HG02588 (cell line): Measurements from ENCODE around the gene B4GALT1.
"Not testable (repeated sequence)": the region's sequence is repeated elsewhere in the genome, so short reads cannot be mapped to it uniquely, and the experiment has no call there.

ENCODE experiments used
- ATAC-seq: cut with Tn5 transposase; IDR thresholded peaks from one replicate; pipeline ENCODE4 v1.9.1; 2021; ENCODE audit warnings: mild to moderate bottlenecking, moderate library complexity; ENCODE audit not compliant: unreplicated experiment

B4GALT1 gene

DNA sequence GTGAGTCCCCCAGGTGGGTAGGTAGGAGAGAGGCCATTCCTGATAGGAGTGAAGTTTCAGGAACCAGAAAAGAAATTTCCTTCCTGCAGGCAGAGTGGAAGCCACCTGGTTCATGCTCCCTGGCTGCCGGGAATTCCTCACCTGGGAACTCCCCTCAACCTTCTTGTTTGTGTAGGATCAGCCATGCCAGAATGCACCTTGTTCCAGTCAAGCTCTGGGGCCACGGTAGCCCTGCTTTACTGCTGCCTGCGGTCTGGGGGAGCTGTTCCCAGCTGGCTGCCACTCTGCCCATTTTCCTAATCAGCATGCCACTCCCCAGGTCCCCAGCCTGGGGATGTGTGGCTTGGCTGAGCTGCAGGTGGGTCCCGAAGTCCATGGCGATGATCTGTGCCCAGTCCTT is 18.7 kb upstream of the B4GALT1 start:
- ATAC-seq, result no peak

GRCh38 chr9:33185406-33185805 is 18.3 kb upstream of the B4GALT1 start:
- no peak for ATAC-seq

DNA sequence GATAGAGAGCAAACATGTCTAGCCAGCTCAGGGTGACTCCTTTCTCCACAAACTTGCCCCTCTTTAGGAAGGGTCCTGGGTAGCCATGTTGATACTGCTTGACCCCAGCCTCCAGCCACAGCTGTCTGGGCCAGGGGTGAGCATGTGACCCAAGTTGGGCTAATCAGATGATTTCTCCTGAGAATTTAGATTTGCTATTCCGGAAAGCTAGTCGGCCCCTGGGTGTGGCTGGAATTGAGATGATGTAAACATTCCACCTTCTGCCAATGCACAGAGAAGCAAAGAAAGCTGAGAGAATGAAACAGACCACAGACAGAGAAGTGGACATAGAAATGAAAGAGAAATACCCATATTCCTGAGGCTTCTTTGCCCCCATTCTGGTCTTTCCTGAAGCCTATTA is 17.8 kb upstream of the B4GALT1 start:
- no peak for ATAC-seq

DNA sequence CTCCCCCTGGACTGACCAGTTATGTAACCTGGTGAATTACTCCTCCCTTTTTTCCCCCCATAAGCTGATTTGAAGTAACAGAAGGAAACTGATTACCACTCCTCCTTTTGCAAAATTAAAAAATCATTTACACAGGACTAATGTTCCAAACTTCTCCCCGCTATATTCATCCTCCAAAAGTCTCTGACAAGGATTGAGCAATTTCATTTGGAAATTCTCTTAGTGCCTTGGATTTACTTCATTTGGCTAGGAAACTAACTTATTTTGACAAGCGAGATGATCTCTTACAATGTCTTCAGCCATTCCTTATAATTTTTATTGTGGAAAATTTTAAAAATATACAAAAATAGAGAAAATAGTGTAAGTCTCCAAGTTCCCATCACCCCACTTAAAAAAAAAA is 15.4 kb upstream of the B4GALT1 start:
- ATAC-seq, result no peak

DNA sequence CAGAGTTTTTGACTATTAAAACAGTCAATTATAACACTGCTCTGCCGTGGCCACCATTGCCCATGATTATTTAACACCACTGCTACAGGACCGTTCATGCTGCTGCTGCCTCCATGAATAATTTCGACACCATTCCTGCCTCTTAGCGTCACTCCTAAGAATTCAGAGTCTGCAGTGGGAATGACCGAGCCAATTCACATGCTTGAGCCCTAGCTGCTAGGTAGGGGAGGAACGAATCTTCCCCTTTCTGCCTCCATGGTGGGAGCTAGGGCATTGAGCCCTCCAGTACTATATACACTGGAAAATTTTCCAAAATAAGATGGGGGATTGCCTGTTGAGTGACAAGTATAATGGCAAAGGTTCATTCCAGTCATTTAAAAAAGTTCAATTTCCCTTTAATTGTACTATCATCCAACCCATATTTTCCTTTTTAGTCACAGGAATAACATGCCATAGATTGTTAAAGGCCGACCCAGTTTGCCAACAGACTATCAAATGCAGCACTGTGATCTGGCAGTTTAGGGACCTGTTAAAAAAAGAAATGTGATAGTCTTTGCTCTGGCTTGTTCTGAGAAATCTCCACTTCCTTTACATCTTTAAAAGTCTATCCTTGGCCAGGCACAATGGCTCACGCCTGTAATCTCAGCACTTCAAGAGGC is 13.5 kb upstream of the B4GALT1 start:
- ATAC-seq, result no peak

DNA sequence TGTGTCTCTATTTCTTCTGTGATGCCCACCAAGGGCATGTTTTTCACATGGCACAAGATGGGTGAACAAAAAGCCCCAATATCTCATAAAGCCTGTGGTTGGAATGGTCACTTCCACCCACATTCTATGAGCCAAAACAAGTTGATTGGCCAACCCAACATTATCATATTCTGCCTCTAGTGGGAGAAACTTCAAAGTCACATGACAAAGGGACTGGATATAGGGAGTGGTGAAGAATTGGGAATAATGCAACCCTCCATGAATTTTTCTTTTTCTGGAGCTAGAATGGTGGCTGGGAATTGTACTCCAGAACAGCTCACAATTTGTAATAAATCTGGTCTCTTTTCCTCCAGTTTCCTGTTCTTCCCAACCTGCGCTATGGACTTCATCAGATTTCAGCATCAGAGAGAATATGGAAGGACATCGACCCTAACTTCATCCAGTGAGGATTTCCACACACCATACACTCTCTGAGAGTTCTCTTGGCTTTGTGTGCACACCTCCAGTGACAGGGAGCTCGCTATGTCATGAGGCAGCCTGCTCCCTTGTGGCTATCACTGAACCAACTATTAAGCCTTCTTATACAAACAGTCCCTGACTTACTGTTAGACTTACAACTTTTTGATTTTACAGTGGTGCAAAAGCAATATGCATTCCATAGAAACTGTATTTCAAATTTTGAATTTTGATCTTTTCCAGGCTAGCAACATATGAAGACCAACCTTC is 12.0 kb upstream of the B4GALT1 start:
- ATAC-seq, result no peak

GRCh38 chr9:33177639-33178038 is 10.5 kb upstream of the B4GALT1 start:
- ATAC-seq, result peak; percentile 53

DNA sequence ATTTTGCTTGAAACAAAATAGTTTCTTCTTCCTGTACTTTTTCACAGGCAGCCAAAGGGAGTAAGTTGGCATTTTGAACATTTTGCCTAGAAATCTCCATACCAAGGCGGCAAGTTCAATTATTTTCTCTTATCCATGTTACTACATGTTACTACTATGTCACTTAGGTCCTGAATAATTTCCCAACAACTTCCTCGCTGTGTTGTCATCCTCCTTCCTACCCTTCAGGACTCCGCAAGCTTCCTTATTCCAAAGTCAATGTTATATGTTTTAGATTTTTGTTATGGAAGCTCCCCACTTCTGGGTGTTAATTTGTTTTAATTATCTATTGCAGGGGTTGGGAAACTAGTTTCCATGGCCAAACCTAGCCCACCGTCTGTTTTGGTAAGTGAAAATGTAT is 9.9 kb upstream of the B4GALT1 start:
- no peak for ATAC-seq

GRCh38 chr9:33175649-33176325 is 8.7 kb upstream of the B4GALT1 start:
- no peak for ATAC-seq

DNA sequence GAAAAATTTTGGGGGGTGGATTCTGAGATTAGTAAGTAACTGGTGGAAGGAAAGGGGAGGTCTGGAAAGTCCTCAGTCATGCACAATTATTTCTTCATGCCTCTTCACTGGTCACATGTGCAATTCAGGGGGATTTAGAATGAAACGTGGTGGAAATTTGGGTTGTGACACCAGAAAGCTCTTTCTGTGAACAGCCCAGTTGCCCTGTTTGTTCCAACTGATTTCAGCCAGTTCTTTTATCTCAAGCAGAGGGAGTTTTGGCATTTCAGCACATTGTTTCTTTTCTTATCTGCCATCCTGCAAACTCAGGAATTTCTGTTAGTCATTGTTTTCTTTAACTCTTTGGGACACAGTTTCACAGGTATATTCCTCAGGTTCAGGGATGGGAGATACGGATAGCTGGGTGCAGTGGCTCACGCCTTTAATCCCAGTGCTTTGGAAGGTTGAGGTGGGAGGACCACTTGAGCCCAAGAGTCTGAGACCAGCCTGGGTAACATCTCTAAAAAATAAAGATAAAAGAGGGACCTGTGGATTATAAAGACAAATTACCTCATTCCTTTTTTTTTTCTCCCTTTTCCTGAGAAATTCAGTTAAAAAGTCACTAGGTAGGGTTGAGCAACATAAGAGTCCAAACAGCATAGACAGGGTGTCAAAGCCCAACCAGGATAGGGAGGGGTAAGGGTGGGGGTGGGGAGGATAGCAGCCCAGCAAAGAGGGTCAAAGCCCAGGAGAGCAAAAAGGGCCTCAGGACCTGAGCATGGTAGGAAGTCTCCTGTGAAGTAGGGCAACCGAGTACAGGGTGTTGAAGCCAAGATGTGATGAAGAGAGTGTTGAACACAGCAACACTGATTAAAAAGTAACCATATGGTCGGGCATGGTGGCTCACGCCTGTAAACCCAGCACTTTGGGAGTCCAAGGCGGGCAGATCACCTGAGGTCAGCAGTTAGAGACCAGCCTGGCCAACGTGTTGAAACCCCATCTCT is 5.4 kb upstream of the B4GALT1 start:
- no peak for ATAC-seq

- no peak for ATAC-seq
These were observed 3.6 kb upstream of the B4GALT1 start for GRCh38 chr9:33170464-33171415.

DNA sequence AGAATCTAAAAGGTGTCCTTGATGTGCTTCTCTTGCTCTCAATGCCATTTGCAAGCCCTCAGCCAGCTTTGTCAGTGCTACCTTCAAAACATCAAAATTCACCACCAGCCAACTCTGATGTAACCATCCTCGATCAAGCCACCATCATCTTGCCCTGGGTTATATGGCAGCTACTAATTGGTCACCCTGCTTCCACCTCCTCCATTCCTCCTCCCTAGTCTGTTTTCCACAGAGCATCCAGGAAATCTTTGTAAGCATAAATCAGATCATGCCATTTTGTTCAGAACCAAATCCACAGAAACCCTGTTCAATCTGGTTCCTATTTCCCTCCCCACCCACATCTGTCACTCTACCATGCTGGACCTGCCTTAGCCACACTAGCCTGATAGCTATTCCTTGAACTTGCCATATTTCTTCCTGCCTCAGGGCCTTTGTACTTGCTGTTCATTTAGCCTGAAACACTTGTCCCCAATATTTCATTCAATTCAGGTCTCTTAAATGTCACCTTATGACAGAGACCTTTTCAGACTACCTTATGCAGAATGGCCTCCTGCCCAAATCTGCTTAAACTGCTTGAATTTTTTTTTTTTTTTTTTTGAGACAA is 1.9 kb upstream of the B4GALT1 start:
- ATAC-seq, result no peak

DNA sequence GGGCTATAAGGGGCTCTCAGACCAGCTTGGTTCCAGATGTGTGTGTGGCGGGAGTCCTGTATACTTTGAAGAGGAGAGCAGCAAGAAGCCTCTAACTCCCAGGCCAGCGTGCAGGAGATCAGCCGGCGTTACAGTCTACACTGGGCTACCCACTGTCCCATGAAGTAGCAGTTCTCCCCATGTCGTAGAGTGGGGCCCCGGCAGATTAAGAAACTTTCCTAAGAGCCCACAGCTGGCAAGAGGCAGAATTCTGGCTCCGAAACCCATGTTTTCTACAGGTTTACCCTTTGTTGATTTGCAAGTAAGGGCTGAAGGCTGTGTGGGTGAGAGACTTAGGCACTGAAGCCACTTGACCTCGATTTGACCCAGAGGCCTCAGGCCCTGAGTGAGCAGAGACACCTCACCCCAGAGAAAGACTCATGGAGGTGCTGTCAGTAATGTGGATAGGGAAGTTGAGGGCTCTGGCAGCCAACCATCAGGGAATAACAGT is 881 bp upstream of the B4GALT1 start:
- ATAC-seq, result no peak

GRCh38 chr9:33166231-33167083 is 679 bp downstream of the B4GALT1 start:
- ATAC-seq, result peak; percentile 8

DNA sequence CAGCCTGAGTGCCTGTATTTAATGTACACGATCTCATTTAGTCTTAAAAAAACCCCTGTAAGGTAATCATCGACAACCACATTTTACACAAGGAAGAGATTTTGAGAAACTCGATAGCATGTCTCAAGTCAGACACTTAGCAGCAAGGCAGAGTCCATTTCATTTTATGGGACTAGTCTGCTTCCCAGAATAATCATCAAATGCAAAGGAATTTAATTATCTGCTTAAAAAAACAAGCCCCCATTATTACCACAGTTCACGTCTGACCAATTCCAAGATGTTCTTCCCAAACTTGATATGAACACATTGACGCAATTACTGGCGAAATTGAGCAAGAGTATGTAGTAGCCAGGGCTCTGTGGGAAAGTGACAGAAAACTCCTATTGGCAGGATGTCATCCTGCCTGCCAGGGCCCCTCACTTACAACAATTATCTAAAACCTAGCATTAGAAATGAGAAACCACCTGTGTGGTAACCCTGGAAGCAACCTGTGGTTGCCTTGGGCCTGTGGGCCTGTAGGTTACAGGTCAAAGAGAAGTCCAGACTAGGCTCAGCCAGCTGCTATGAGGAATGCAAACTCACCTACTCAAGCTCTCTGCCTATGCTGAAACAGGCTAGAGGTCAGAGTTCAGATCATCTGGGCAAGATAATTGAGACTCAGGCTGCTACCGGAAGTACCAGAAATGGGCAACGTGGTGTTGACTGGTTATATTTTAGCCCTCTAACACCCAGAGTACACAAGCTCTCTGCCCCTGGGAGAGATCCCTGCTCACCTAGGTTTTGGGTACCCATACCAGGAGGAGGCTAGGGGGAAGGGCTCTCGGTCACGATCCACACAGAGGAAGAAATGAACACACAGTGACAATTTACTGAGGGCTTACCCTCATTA is 1.6 kb downstream of the B4GALT1 start:
- no peak for ATAC-seq

- not testable (repeated sequence) for ATAC-seq
These were observed 2.2 kb downstream of the B4GALT1 start for GRCh38 chr9:33164921-33165262.

- ATAC-seq, result peak; percentile 21
These were observed 2.9 kb downstream of the B4GALT1 start for GRCh38 chr9:33164138-33164809.
